ENCODE measurements around the gene MMUT. TPM values are rescaled to one million over a fixed set of nuclear protein-coding genes. Genes with fewer than 3 reads are reported as not detected.

Gene MMUT
- total and polyA plus RNA-seq, 5 donors = 19.8 to 34.3 (median 27.5) TPM

Other genes starting within 250 kb of the MMUT start
- 1 to 10 TPM; 4.1 to 8.3 (median 6.4) TPM for gene CENPQ, start 117 bp upstream of the MMUT start, total RNA-seq
- 6.5 TPM for gene CENPQ, start 117 bp upstream of the MMUT start, polyA plus RNA-seq
- gene GLYATL3, start 36.7 kb upstream of the MMUT start, total RNA-seq = not detected
- gene GLYATL3, start 36.7 kb upstream of the MMUT start, polyA plus RNA-seq = not detected
- under 1 TPM; 0.23 to 0.49 (median 0.44) TPM for gene C6orf141, start 87.4 kb upstream of the MMUT start, total RNA-seq
- 0.72 TPM for gene C6orf141, start 87.4 kb upstream of the MMUT start, polyA plus RNA-seq
- 1 to 10 TPM; 1.3 to 2.3 (median 1.5) TPM for gene RHAG, start 173.6 kb upstream of the MMUT start, total RNA-seq
- 2.8 TPM for gene RHAG, start 173.6 kb upstream of the MMUT start, polyA plus RNA-seq

Measured in right cardiac atrium (tissue), 5 donors.